B cell (primary cell): ENCODE measurements around the gene CCDC183.

Source experiments
- EZH2 ChIP-seq: IDR thresholded peaks from 2 replicates; pipeline ENCODE4 v1.6.1; 2012; ENCODE audit warnings: borderline replicate concordance, low read depth, mild to moderate bottlenecking, moderate library complexity, low read length; ENCODE audit not compliant: insufficient read depth, poor library complexity, severe bottlenecking
- TF ChIP-seq, protein P1 (sequence below): fragments of 200-600 bp; IDR thresholded peaks from one replicate; pipeline ENCODE4 v1.8.0; 2022; ENCODE audit warnings: antibody characterized with exemption, mild to moderate bottlenecking

DNA sequence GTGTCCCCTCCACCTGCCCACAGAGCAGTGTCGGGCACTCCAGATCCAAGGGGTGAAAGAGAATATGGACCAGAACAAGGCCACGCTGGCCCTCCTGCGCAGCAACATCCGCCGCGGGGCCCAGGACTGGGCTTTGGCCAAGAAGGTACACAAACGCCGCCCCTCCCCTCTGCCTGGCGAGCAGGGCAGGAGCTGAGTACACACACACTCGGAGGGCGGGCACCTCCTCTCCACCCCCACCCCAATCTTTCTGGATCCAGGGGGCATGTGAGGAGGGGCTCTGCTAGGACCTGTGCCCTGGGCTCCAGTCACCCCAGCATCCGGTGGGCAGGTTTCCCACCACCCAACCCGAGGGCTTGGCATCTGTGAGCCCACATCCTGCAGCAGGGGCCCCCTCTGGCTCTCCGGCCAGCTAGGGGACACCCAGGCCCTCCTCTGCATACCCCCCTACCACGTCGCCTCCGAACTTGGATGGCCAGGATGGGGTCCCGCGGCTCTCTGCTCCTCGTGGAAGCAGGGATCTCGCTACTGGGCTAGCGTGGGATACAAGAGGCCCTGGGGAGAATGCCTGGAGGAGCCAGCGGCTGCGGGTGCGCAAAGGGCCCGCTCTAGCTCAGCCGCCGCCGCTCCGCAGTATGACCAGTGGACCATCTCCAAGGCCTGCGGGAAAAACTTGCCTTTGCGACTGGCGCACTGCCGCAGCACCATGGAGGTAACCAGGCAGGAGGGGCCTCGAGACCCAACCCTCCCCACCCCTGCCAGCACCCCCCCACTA is 3.1 kb downstream of the CCDC183 start:
- TF ChIP-seq, protein P1, sequence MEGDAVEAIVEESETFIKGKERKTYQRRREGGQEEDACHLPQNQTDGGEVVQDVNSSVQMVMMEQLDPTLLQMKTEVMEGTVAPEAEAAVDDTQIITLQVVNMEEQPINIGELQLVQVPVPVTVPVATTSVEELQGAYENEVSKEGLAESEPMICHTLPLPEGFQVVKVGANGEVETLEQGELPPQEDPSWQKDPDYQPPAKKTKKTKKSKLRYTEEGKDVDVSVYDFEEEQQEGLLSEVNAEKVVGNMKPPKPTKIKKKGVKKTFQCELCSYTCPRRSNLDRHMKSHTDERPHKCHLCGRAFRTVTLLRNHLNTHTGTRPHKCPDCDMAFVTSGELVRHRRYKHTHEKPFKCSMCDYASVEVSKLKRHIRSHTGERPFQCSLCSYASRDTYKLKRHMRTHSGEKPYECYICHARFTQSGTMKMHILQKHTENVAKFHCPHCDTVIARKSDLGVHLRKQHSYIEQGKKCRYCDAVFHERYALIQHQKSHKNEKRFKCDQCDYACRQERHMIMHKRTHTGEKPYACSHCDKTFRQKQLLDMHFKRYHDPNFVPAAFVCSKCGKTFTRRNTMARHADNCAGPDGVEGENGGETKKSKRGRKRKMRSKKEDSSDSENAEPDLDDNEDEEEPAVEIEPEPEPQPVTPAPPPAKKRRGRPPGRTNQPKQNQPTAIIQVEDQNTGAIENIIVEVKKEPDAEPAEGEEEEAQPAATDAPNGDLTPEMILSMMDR, result no peak
- no peak for TF ChIP-seq EZH2
